Uterus (tissue), 2 donors: ENCODE data around the gene FOXJ1.

ENCODE experiments used
- POLR2A ChIP-seq, 2 donors: fragments of 450-650 bp; IDR thresholded peaks; one replicate each; pipeline ENCODE4 v1.6.1; 2016; ENCODE audit warnings: antibody characterized with exemption in 2 of 2, mild to moderate bottlenecking in 1 of 2, moderate library complexity in 1 of 2
- TF ChIP-seq, protein P1 (sequence below), 4 experiments: fragments of 200-600 bp in 2 of 4; fragments of 450-650 bp in 2 of 4; sonication (generic) in 2 of 4; IDR thresholded peaks; one replicate each; pipeline ENCODE4 v1.5.1; 2016 to 2019; ENCODE audit warnings: antibody characterized with exemption in 4 of 4, mild to moderate bottlenecking in 2 of 4, moderate library complexity in 1 of 4

DNA sequence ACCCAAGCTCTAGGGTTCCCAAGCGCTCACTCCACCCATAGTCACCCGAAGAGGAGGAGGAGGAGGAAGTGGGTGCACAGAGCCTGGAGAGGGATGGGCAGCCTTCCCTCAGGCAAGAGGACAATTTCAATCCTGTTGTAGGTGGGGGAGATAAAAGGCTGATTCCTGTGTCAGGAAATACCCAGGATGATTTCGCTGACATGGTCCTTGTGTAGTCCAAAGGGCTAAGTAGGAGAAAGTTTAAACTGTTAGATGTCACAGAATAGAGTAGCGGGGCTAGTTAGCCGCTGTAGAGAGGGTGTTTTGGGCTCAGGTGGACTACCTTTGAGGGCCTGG, 36.2 kb downstream of the FOXJ1 start:
- TF ChIP-seq, protein P1, sequence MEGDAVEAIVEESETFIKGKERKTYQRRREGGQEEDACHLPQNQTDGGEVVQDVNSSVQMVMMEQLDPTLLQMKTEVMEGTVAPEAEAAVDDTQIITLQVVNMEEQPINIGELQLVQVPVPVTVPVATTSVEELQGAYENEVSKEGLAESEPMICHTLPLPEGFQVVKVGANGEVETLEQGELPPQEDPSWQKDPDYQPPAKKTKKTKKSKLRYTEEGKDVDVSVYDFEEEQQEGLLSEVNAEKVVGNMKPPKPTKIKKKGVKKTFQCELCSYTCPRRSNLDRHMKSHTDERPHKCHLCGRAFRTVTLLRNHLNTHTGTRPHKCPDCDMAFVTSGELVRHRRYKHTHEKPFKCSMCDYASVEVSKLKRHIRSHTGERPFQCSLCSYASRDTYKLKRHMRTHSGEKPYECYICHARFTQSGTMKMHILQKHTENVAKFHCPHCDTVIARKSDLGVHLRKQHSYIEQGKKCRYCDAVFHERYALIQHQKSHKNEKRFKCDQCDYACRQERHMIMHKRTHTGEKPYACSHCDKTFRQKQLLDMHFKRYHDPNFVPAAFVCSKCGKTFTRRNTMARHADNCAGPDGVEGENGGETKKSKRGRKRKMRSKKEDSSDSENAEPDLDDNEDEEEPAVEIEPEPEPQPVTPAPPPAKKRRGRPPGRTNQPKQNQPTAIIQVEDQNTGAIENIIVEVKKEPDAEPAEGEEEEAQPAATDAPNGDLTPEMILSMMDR (IDR thresholded peaks at IDR 0.05): no peak
- no peak for TF ChIP-seq POLR2A (IDR thresholded peaks at IDR 0.05)
